A549 (cell line): ENCODE data around the gene RASL11B. TPM values are rescaled to one million over a fixed set of nuclear protein-coding genes. Genes with fewer than 3 reads are reported as not detected.

ENCODE experiments used
- ATAC-seq, 2 experiments: fragments of 200-7000 bp in 1 of 2; fragments of >200 bp in 1 of 2; cut with Nextera tagmentation in 1 of 2; cut with Tn5 transposase in 1 of 2; 3 replicates each; pipeline versions ENCODE4 v1.8.0 to v1.9.1; 2018 to 2020; ENCODE audit warnings: mild to moderate bottlenecking in 1 of 2, moderate library complexity in 1 of 2
- CTCF ChIA-PET: fragments of 300-600 bp; sonication (Branson Sonifier 250); formaldehyde crosslinking; extraction: SDS; loops from one replicate; lab custom pipeline; 2021; ENCODE audit warnings: antibody characterized with exemption, inconsistent platforms; lab: Yijun Ruan, JAX
- POLR2A ChIA-PET: fragments of 350-600 bp; formaldehyde crosslinking; extraction: SDS; loops from one replicate; lab custom pipeline; 2021; ENCODE audit warnings: antibody characterized with exemption, inconsistent platforms; lab: Yijun Ruan, JAX
- DNase-seq, 2 experiments: peaks; one replicate each; pipeline versions ENCODE4 v3.0.0 to v3.0.0-alpha.2; 2011 to 2016; ENCODE audit warnings: low read depth in 1 of 2, low spot score in 1 of 2
- FAIRE-seq: peaks from 2 replicates; lab custom pipeline; 2011; peaks lifted over from hg19 to GRCh38; lab: Jason Lieb, UNC
- H3K27ac ChIP-seq, 2 experiments: fragments of >200 bp; sonication (Bioruptor Twin); formaldehyde crosslinking; 3 replicates each; pipeline ENCODE4 v1.5.1; 2016 to 2017
- H3K4me1 ChIP-seq: fragments of >200 bp; sonication (Bioruptor Twin); formaldehyde crosslinking; 3 replicates; pipeline ENCODE4 v1.6.1; 2016
- H3K4me2 ChIP-seq: fragments of >200 bp; sonication (Bioruptor Twin); formaldehyde crosslinking; 3 replicates; pipeline ENCODE4 v1.6.1; 2016
- H3K4me3 ChIP-seq: fragments of >200 bp; sonication (Bioruptor Twin); formaldehyde crosslinking; 3 replicates; pipeline ENCODE4 v1.5.1; 2016
- H3K9me3 ChIP-seq: fragments of >200 bp; sonication (Bioruptor Twin); formaldehyde crosslinking; 3 replicates; pipeline ENCODE4 v1.6.1; 2016
- CBX2 ChIP-seq: fragments of 200-600 bp; sonication (generic); IDR thresholded peaks from 2 replicates; pipeline ENCODE4 v1.6.1; 2016; ENCODE audit warnings: low read depth, mild to moderate bottlenecking, borderline replicate concordance
- CHD4 ChIP-seq: fragments of 200-600 bp; sonication (generic); IDR thresholded peaks from 2 replicates; pipeline ENCODE4 v1.6.1; 2016; ENCODE audit warnings: antibody characterized with exemption, mild to moderate bottlenecking, borderline replicate concordance
- EHF ChIP-seq: fragments of 250-450 bp; sonication (Bioruptor Pico); IDR thresholded peaks from 2 replicates; pipeline ENCODE4 v1.5.0; 2020; ENCODE audit warnings: mild to moderate bottlenecking
- HEYL ChIP-seq: fragments of 250-450 bp; sonication (Bioruptor Pico); IDR thresholded peaks from 2 replicates; pipeline ENCODE4 v1.8.0; 2021; ENCODE audit warnings: mild to moderate bottlenecking, moderate library complexity
- HOXB5 ChIP-seq: fragments of 250-450 bp; sonication (Bioruptor Pico); IDR thresholded peaks from 2 replicates; pipeline ENCODE4 v1.5.0; 2020; ENCODE audit warnings: mild to moderate bottlenecking, moderate library complexity
- JUN ChIP-seq, 2 experiments: fragments of >200 bp; sonication (Bioruptor Twin); formaldehyde crosslinking; IDR thresholded peaks; 2 replicates in 1 of 2; 3 replicates in 1 of 2; pipeline ENCODE4 v1.6.1; 2016 to 2017
- JUNB ChIP-seq: fragments of >200 bp; sonication (Bioruptor Twin); formaldehyde crosslinking; IDR thresholded peaks from 2 replicates; pipeline ENCODE4 v1.6.1; 2016
- KDM5A ChIP-seq: fragments of 200-600 bp; sonication (generic); IDR thresholded peaks from 2 replicates; pipeline ENCODE4 v1.6.1; 2016; ENCODE audit warnings: antibody characterized with exemption, mild to moderate bottlenecking
- PHF8 ChIP-seq: fragments of 200-600 bp; sonication (generic); IDR thresholded peaks from 2 replicates; pipeline ENCODE4 v1.6.1; 2016; ENCODE audit warnings: low read depth, mild to moderate bottlenecking, antibody characterized with exemption, moderate library complexity, borderline replicate concordance
- POLR2A ChIP-seq: IDR thresholded peaks from 2 replicates; pipeline ENCODE4 v1.6.1; 2012; ENCODE audit warnings: mild to moderate bottlenecking, low read length
- RARB ChIP-seq: fragments of 250-450 bp; sonication (Bioruptor Pico); IDR thresholded peaks from 2 replicates; pipeline ENCODE4 v1.8.0; 2021; ENCODE audit warnings: mild to moderate bottlenecking, moderate library complexity
- RCOR1 ChIP-seq: fragments of 150-350 bp; IDR thresholded peaks from 2 replicates; pipeline ENCODE4 v1.6.1; 2014; ENCODE audit warnings: antibody characterized with exemption, low read length, low read depth
- SREBF2 ChIP-seq: fragments of 450-650 bp; IDR thresholded peaks from 2 replicates; pipeline ENCODE4 v1.6.1; 2014; ENCODE audit warnings: mild to moderate bottlenecking, moderate library complexity
- ZNF302 ChIP-seq: fragments of 250-450 bp; sonication (Bioruptor Pico); IDR thresholded peaks from 2 replicates; pipeline ENCODE4 v1.9.0; 2021; ENCODE audit warnings: inconsistent platforms, mild to moderate bottlenecking, moderate library complexity
- ZSCAN20 ChIP-seq: fragments of 250-450 bp; sonication (Bioruptor Pico); IDR thresholded peaks from 2 replicates; pipeline ENCODE4 v1.8.0; 2022; ENCODE audit warnings: mild to moderate bottlenecking, moderate library complexity
- WGBS: methylation state at CpG from one replicate; pipeline ENCODE4 v1.1.6; 2017; ENCODE audit errors: missing lambda C conversion rate; 5-methylcytosine and 5-hydroxymethylcytosine counted together
- polyA minus RNA-seq: library from RNA; depleted of rRNA, polyadenylated mRNA; stranded (reverse); fragments of >200 nt; gene quantifications from 2 replicates; pipeline ENCODE4 v1.2.3, GENCODE V29; 2011; rRNA and poly(A)+ RNA removed
- polyA plus RNA-seq, 4 experiments: library from polyadenylated mRNA; depleted of rRNA in 3 of 4; stranded (reverse); fragments of >200 nt; fragmentation: RNase III in 1 of 4; extraction: RNeasy Plus Mini Kit Qiagen cat#74134 plus additional on column Dnase treatment in 1 of 4; gene quantifications; 2 replicates in 3 of 4; 3 replicates in 1 of 4; pipeline ENCODE4 v1.2.3, GENCODE V29; 2011 to 2017
- TF ChIP-seq, protein P1 (sequence below): IDR thresholded peaks from 2 replicates; pipeline ENCODE4 v1.6.1; 2012; ENCODE audit warnings: low read depth, borderline replicate concordance
- TF ChIP-seq, protein P2 (sequence below): fragments of 250-450 bp; sonication (Bioruptor Pico); IDR thresholded peaks from 2 replicates; pipeline ENCODE4 v1.5.0; 2020; ENCODE audit warnings: low read depth, mild to moderate bottlenecking, moderate library complexity
- TF ChIP-seq, protein P3 (sequence below): IDR thresholded peaks from 2 replicates; pipeline ENCODE4 v1.6.1; 2012
- TF ChIP-seq, protein P4 (sequence below): fragments of >200 bp; sonication (Bioruptor Twin); formaldehyde crosslinking; IDR thresholded peaks from 3 replicates; pipeline ENCODE4 v1.5.1; 2016
- TF ChIP-seq, protein P5 (sequence below): fragments of 150-350 bp; IDR thresholded peaks from 2 replicates; pipeline ENCODE4 v1.6.1; 2014; ENCODE audit warnings: low read depth, mild to moderate bottlenecking, low read length

Gene RASL11B, protein sequence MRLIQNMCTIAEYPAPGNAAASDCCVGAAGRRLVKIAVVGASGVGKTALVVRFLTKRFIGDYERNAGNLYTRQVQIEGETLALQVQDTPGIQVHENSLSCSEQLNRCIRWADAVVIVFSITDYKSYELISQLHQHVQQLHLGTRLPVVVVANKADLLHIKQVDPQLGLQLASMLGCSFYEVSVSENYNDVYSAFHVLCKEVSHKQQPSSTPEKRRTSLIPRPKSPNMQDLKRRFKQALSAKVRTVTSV
- 0.05 TPM in 1 of 2 replicates, not detected in the other for polyA plus RNA-seq (2011; rRNA removed)
- 0.06 and 0.07 TPM in 2 replicates for polyA plus RNA-seq (2012; cell fraction: cytosol; rRNA removed)
- polyA plus RNA-seq (2012; cell fraction: nucleus; rRNA removed) = not detected in 2 replicates
- 0.04 to 0.12 TPM (median 0.07 TPM) in 3 replicates for polyA plus RNA-seq (2017; fragmentation: RNase III; extraction: RNeasy Plus Mini Kit Qiagen cat#74134 plus additional on column Dnase treatment)
- not detected in 2 replicates for polyA minus RNA-seq

DNA sequence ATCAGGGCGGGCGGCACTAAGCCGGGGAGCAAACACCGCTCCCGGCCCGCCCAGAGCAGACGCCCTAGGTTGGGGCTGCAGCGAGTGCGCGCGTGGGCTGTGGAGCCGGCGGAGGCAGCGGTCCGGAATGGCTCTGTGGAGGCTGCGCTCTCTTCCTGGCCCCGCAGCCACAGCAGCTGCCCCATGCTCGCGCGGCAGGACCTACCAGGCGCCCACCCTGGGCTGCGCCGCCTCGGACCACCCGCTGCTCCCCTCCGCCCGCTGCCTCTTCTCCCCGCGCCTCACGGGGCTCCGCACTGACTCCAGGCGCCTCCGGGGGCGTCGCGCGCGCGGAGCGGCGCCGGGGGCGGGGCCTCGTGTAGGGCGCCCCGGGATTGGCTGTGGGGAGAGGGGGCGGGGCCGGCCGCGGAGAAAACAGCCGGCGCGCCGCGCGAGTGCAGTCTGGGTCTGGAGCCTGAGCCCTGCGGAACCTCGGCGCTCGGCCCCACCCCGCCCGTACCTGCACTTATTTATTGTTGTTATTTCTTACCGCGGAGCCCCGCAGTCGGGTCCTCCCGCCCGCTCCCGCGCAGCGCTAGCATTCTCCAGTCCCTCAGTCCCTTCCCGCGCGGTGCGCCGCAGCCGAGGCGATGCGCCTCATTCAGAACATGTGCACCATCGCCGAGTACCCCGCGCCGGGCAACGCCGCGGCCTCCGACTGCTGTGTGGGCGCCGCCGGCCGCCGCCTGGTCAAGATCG lies at the start of gene RASL11B:
Gene RASL11B, plus strand, starts transcription at position 439 of the 738 bp plus-strand sequence. Its CDS starts 191 bp downstream, at position 630.
- FAIRE-seq (no peak), ATAC-seq (peak; percentile 97 to 99), DNase-seq (peak; percentile 40 to 72)
- TF ChIP-seq, protein P1, sequence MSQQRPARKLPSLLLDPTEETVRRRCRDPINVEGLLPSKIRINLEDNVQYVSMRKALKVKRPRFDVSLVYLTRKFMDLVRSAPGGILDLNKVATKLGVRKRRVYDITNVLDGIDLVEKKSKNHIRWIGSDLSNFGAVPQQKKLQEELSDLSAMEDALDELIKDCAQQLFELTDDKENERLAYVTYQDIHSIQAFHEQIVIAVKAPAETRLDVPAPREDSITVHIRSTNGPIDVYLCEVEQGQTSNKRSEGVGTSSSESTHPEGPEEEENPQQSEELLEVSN = peak; percentile 86
- TF ChIP-seq, protein P2, sequence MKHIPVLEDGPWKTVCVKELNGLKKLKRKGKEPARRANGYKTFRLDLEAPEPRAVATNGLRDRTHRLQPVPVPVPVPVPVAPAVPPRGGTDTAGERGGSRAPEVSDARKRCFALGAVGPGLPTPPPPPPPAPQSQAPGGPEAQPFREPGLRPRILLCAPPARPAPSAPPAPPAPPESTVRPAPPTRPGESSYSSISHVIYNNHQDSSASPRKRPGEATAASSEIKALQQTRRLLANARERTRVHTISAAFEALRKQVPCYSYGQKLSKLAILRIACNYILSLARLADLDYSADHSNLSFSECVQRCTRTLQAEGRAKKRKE (CRISPR knock-in tag) = no peak
- TF ChIP-seq, protein P3, sequence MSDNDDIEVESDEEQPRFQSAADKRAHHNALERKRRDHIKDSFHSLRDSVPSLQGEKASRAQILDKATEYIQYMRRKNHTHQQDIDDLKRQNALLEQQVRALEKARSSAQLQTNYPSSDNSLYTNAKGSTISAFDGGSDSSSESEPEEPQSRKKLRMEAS = peak; percentile 61
- TF ChIP-seq RCOR1 (no peak), ZNF302 (CRISPR knock-in tag) (no peak), CBX2 (no peak), POLR2A (peak; percentile 13; the same call in 1 of the 2 replicates)
- H3K4me1 ChIP-seq = no peaks in the 10 kb centered on the region
- H3K27ac ChIP-seq = peak within 1 kb of the TSS in 1 of 2 experiments; percentile 85; a peak in 3 of 6 replicates
- H3K4me2 ChIP-seq = peak within 1 kb of the TSS; percentile 93
- peaks cover 6% of the 10 kb centered on the region; the same call in 1 of the 3 replicates for H3K9me3 ChIP-seq
- ChIA-PET CTCF (no interaction called here), POLR2A (no interaction called here)
- WGBS = 7% methylated on average over 3 of the region's 94 CpGs
- H3K4me3 ChIP-seq = peak within 1 kb of the TSS; percentile 56

DNA sequence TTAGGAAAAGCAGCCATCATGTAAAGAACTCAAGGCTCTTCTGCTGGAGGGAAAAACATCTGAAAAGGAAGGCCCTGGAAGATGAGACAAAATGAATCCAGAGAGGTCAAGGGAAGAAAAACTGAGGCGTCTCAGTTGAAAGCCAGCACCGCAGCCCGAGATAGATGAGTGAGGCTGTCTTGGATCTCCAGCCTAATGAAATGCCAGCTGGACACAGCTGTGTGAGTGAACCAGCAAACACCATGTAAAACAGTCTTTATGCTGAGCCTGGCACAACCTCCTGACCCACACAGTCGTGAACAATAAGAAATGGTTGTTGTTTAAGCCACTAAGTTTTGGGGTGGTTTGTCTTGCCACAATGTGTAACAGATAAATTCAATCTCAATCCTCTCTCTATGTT lies 48.6 kb upstream of the RASL11B start:
- POLR2A ChIA-PET = interaction anchor here (1.1 kb wide), 1 partner anchor 91 kb away, joined by 3 read pairs; no protein-coding TSS in a partner anchor

DNA sequence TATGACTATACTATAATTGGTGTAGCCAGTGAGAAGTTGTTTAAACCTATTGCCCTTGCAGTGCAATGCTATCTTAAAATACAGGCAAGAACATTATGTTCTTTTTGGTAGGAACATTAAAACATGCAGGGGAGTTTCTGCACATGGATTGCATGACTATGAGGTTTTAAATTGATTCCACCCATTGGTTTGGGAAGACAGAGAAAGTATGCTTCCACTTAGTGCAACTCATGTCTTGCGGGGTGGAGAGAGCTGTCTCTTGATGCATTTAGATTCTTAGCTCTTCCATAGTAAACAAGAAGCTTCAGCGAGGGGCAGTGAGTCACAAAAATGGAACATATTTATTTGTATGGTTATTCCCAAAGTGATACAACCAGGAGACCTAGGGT lies 39.5 kb upstream of the RASL11B start:
- Histone ChIP-seq H3K9me3 (no peaks in the 10 kb centered on the region), H3K4me1 (no peaks in the 10 kb centered on the region), H3K4me3 (no peak overlapping the region), H3K4me2 (no peak overlapping the region), H3K27ac (no peak overlapping the region)
- DNase-seq (no peak), ATAC-seq (no peak), FAIRE-seq (no peak)
- POLR2A ChIA-PET = no interaction called here
- no peak for TF ChIP-seq EHF (CRISPR knock-in tag)
- no peak for TF ChIP-seq JUNB
- TF ChIP-seq ZSCAN20 (CRISPR knock-in tag) = no peak
- TF ChIP-seq, protein P3 = no peak
- TF ChIP-seq, protein P4, sequence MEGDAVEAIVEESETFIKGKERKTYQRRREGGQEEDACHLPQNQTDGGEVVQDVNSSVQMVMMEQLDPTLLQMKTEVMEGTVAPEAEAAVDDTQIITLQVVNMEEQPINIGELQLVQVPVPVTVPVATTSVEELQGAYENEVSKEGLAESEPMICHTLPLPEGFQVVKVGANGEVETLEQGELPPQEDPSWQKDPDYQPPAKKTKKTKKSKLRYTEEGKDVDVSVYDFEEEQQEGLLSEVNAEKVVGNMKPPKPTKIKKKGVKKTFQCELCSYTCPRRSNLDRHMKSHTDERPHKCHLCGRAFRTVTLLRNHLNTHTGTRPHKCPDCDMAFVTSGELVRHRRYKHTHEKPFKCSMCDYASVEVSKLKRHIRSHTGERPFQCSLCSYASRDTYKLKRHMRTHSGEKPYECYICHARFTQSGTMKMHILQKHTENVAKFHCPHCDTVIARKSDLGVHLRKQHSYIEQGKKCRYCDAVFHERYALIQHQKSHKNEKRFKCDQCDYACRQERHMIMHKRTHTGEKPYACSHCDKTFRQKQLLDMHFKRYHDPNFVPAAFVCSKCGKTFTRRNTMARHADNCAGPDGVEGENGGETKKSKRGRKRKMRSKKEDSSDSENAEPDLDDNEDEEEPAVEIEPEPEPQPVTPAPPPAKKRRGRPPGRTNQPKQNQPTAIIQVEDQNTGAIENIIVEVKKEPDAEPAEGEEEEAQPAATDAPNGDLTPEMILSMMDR = no peak
- TF ChIP-seq PHF8 = no peak
- no peak for TF ChIP-seq ZNF302 (CRISPR knock-in tag)
- TF ChIP-seq, protein P2 (CRISPR knock-in tag) = no peak
- no peak for TF ChIP-seq JUN (IDR thresholded peaks at IDR 0.05)
- CTCF ChIA-PET = no interaction called here
- WGBS = 41% methylated on average over 2 of the region's 2 CpGs

More for the DNA sequence above, 48.6 kb upstream of the RASL11B start:
- Histone ChIP-seq H3K9me3 (no peaks in the 10 kb centered on the region; the same call in 2 of the 3 replicates), H3K27ac (no peak overlapping the region), H3K4me1 (no peaks in the 10 kb centered on the region), H3K4me2 (no peak overlapping the region), H3K4me3 (no peak overlapping the region)
- DNase-seq = no peak
- FAIRE-seq = no peak
- CTCF ChIA-PET = no interaction called here
- 57% methylated on average over 4 of the region's 4 CpGs for WGBS
- TF ChIP-seq RARB = no peak
- TF ChIP-seq HEYL = no peak
- no peak for TF ChIP-seq SREBF2
- TF ChIP-seq HOXB5 (CRISPR knock-in tag) = no peak
- TF ChIP-seq, protein P5, sequence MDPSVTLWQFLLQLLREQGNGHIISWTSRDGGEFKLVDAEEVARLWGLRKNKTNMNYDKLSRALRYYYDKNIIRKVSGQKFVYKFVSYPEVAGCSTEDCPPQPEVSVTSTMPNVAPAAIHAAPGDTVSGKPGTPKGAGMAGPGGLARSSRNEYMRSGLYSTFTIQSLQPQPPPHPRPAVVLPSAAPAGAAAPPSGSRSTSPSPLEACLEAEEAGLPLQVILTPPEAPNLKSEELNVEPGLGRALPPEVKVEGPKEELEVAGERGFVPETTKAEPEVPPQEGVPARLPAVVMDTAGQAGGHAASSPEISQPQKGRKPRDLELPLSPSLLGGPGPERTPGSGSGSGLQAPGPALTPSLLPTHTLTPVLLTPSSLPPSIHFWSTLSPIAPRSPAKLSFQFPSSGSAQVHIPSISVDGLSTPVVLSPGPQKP = no peak
- no peak for TF ChIP-seq ZNF302 (CRISPR knock-in tag)
- no peak for TF ChIP-seq KDM5A
- no peak for TF ChIP-seq CHD4
- ATAC-seq = no peak
